ENCODE measurements around the gene RTL10.

DNA sequence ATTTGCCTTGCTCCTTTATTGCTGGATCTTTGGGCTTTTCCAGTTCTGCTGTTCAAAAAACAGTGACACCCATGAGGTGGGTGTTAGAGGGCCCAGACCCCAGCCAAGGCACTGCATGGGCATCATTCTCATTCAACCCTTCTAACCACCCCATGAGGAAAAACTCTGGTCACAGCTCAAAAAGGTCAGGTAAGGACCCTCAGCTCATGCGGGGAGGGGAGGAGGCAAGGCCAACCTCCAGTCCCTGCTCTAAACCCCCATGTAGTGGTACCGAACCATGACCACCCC, 7.4 kb downstream of the RTL10 start:
- no peak for TF ChIP-seq MYNN (CRISPR knock-in tag; IDR thresholded peaks at IDR 0.05; ENCODE audit: low read depth)
- no peak for TF ChIP-seq U2AF2 (IDR thresholded peaks at IDR 0.05; ENCODE audit: low read depth, low read length)

All from HepG2 (cell line).